Endothelial cell of umbilical vein (primary cell): ENCODE results near the gene PLEKHS1. TPM values are rescaled to one million over a fixed set of nuclear protein-coding genes. Genes with fewer than 3 reads are reported as not detected.
A peak's percentile ranks its signal among the peaks of the same experiment; 100 is the strongest.

ENCODE experiments used
- BruUV-seq: library from RNA; stranded (reverse); fragments of 400-500 nt; replicated peaks from 2 replicates; lab custom pipeline; 2021; lab: Mats Ljungman, UMichigan
- CTCF ChIA-PET: fragments of 300-600, 350-600 bp; sonication (Branson Sonifier 250); formaldehyde crosslinking; loops from one replicate; lab custom pipeline; 2021; ENCODE audit warnings: antibody characterized with exemption, inconsistent platforms; lab: Charles Lee
- POLR2A ChIA-PET: fragments of 300-600, 350-600 bp; sonication (Branson Sonifier 250); formaldehyde crosslinking; loops from one replicate; lab custom pipeline; 2021; ENCODE audit warnings: antibody characterized with exemption, inconsistent platforms; lab: Charles Lee
- DNase-seq: peaks from one replicate; pipeline ENCODE4 v3.0.0-alpha.2; 2011; ENCODE audit warnings: low read depth, low spot score
- FAIRE-seq: peaks from 2 replicates; lab custom pipeline; 2011; peaks lifted over from hg19 to GRCh38; lab: Jason Lieb, UNC
- H2AFZ ChIP-seq: 2 replicates; pipeline ENCODE4 v1.6.0; 2012; ENCODE audit warnings: low read depth, low read length, control low read depth, inconsistent platforms
- H3K27ac ChIP-seq: 2 replicates; pipeline ENCODE4 v1.5.1; 2011; ENCODE audit warnings: low read depth, mild to moderate bottlenecking, control low read depth, low read length, moderate library complexity; ENCODE audit not compliant: insufficient read depth
- H3K27me3 ChIP-seq, 2 experiments: 2 replicates each; pipeline versions ENCODE4 v1.6.0 to v1.6.1; 2011; ENCODE audit warnings: low read length in 2 of 2, mixed read lengths in 1 of 2; ENCODE audit not compliant: control insufficient read depth in 2 of 2, insufficient read depth in 2 of 2
- H3K36me3 ChIP-seq, 2 experiments: 2 replicates in 1 of 2; 3 replicates in 1 of 2; pipeline ENCODE4 v1.5.1; 2011; ENCODE audit warnings: low read length in 2 of 2, mild to moderate bottlenecking in 1 of 2, moderate library complexity in 1 of 2; ENCODE audit not compliant: control insufficient read depth in 2 of 2, insufficient read depth in 2 of 2; ENCODE audit errors: extremely low read depth in 1 of 2
- H3K4me1 ChIP-seq: 3 replicates; pipeline ENCODE4 v1.5.1; 2011; ENCODE audit warnings: mild to moderate bottlenecking, low read length; ENCODE audit not compliant: control insufficient read depth, insufficient read depth; ENCODE audit errors: extremely low read depth
- H3K4me2 ChIP-seq: 2 replicates; pipeline ENCODE4 v1.6.1; 2011; ENCODE audit warnings: low read length, control low read depth, mixed read lengths; ENCODE audit not compliant: insufficient read depth
- H3K4me3 ChIP-seq, 3 experiments: fragments of 200-600 bp in 1 of 3; sonication (generic), shearing (Covaris generic) in 1 of 3; replicated peaks in 1 of 3; 2 replicates each; pipeline ENCODE4 v1.5.1; 2011 to 2016; ENCODE audit warnings: control low read depth in 3 of 3, low read length in 3 of 3, mild to moderate bottlenecking in 2 of 3, inconsistent platforms in 1 of 3, low read depth in 1 of 3, moderate library complexity in 1 of 3; ENCODE audit not compliant: insufficient read depth in 1 of 3
- H3K79me2 ChIP-seq: 2 replicates; pipeline ENCODE4 v1.6.0; 2012; ENCODE audit warnings: low read length, inconsistent platforms; ENCODE audit not compliant: control insufficient read depth, insufficient read depth
- H3K9ac ChIP-seq: replicated peaks from 2 replicates; pipeline ENCODE3; 2011; ENCODE audit warnings: low read length, control low read depth; ENCODE audit not compliant: insufficient read depth; ENCODE audit errors: extremely low read depth
- H3K9me1 ChIP-seq: replicated peaks from 3 replicates; pipeline ENCODE4 v1.6.0; 2011; ENCODE audit warnings: mild to moderate bottlenecking, low read length; ENCODE audit not compliant: control insufficient read depth, insufficient read depth; ENCODE audit errors: extremely low read depth
- H3K9me3 ChIP-seq: replicated peaks from 2 replicates; pipeline ENCODE4 v1.5.1; 2012; ENCODE audit warnings: low read length, inconsistent platforms; ENCODE audit not compliant: control insufficient read depth, insufficient read depth
- H4K20me1 ChIP-seq: replicated peaks from 2 replicates; pipeline ENCODE3; 2011; ENCODE audit warnings: mild to moderate bottlenecking, low read length; ENCODE audit not compliant: control insufficient read depth, insufficient read depth; ENCODE audit errors: extremely low read depth
- CTCF ChIP-seq, 2 donors: IDR thresholded peaks; 1 replicate in 1 of 2; 2 replicates in 1 of 2; pipeline ENCODE4 v1.5.1; 2011; ENCODE audit warnings: low read length in 2 of 2, mild to moderate bottlenecking in 2 of 2, moderate library complexity in 2 of 2, control low read depth in 1 of 2, inconsistent platforms in 1 of 2, low read depth in 1 of 2; ENCODE audit not compliant: insufficient read depth in 1 of 2; ENCODE audit errors: extremely low read depth in 1 of 2
- GATA2 ChIP-seq: IDR thresholded peaks from 2 replicates; pipeline ENCODE4 v1.7.0; 2011; ENCODE audit warnings: low read depth, mild to moderate bottlenecking, moderate library complexity, mixed read lengths, low read length; ENCODE audit not compliant: insufficient read length, insufficient read depth
- JUN ChIP-seq: IDR thresholded peaks from 2 replicates; pipeline ENCODE4 v1.6.1; 2011; ENCODE audit warnings: borderline replicate concordance, low read depth; ENCODE audit not compliant: insufficient read length, insufficient read depth
- MAX ChIP-seq: IDR thresholded peaks from 2 replicates; pipeline ENCODE4 v1.6.1; 2011; ENCODE audit not compliant: insufficient read depth, insufficient read length
- MYC ChIP-seq: IDR thresholded peaks from one replicate; pipeline ENCODE4 v1.6.1; 2011; ENCODE audit warnings: mild to moderate bottlenecking, low read depth, low read length
- POLR2A ChIP-seq: IDR thresholded peaks from 2 replicates; pipeline ENCODE4 v1.6.1; 2012; ENCODE audit warnings: low read depth, mild to moderate bottlenecking, control low read depth, low read length
- dilution Hi-C: fragments of 300-500 bp; cut with MboI; formaldehyde crosslinking; loops from one replicate; pipeline ENCODE4 v1.15.0; 2019; ENCODE audit warnings: low sequenced_read_pairs; ENCODE audit not compliant: extremely low pct_ligation_motif_present
- intact Hi-C: fragments of 100-400 bp; cut with micrococcal nuclease; formaldehyde crosslinking; loops from one replicate; pipeline ENCODE4 v1.10.0; 2022
- polyA plus RNA-seq, 4 experiments: library from polyadenylated mRNA; depleted of rRNA in 3 of 4; stranded (reverse) in 3 of 4; unstranded in 1 of 4; fragments of >200 nt; gene quantifications; 2 replicates each; pipeline versions ENCODE4 v1.2.1 to v1.2.3, GENCODE V29; 2011 to 2012; ENCODE audit warnings: missing spikeins in 1 of 4
- total RNA-seq: library from RNA; stranded (reverse); gene quantifications from 2 replicates; pipeline ENCODE4 v1.2.3, GENCODE V29; 2021

PLEKHS1 gene
- total and polyA plus RNA-seq, 2 donors (not counting 3 experiments of a cell fraction or from before 2014, with no cell fraction given), result not detected

- no peaks in the 10 kb centered on the region for H3K36me3 ChIP-seq
- H3K4me3 ChIP-seq, result no peak overlapping the region
- no TSS peak for BruUV-seq
- dilution Hi-C loops (no loop called here), intact Hi-C loops (no loop called here)
- no peak for DNase-seq
- no peak overlapping the region for H3K27ac ChIP-seq
- no peak overlapping the region for H3K9ac ChIP-seq
- POLR2A ChIA-PET, result no interaction called here
- TF ChIP-seq JUN (no peak), GATA2 (peak; percentile 27)
- H3K4me2 ChIP-seq, result no peak overlapping the region
- H3K9me3 ChIP-seq, result no peaks in the 10 kb centered on the region
- H3K79me2 ChIP-seq, result no peaks in the 10 kb centered on the region
- CTCF ChIA-PET, result no interaction called here
- H3K9me1 ChIP-seq, result no peaks in the 10 kb centered on the region
- no peak for FAIRE-seq
- no peak overlapping the region for H2AFZ ChIP-seq
- no peaks in the 10 kb centered on the region for H3K27me3 ChIP-seq
- no peaks in the 10 kb centered on the region for H4K20me1 ChIP-seq
- H3K4me1 ChIP-seq, result no peaks in the 10 kb centered on the region
Observed at GRCh38 chr10:113746217-113746957, 5.1 kb upstream of the PLEKHS1 start.

DNA sequence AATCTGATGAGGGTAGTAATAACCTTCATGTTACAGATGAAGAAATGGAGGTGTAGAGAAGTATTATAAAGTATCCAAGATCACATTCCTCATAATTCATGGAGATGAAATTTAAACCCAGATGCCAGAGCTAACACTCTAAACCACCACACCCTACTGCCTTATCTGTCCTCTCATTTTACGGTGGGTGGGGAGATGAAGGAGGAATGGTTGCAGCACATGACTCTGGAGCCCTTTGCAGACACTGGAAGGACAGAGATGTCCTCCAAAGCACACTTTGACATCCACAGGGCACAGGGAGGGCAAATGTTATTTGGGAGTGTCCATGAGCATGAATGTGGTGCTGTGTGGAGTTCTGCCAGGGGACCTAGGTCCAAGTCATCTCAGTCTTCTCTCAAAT, 1.1 kb downstream of the PLEKHS1 start:
- no TSS peak for BruUV-seq
- Histone ChIP-seq H3K4me3 (no peak overlapping the region), H3K27ac (no peak overlapping the region), H3K4me1 (no peaks in the 10 kb centered on the region), H3K9me1 (no peaks in the 10 kb centered on the region), H3K36me3 (no peaks in the 10 kb centered on the region), H2AFZ (no peak overlapping the region), H3K4me2 (no peak overlapping the region), H3K9me3 (no peaks in the 10 kb centered on the region), H3K79me2 (no peaks in the 10 kb centered on the region), H4K20me1 (no peaks in the 10 kb centered on the region), H3K9ac (no peak overlapping the region), H3K27me3 (peaks cover 0 to 2% of the 10 kb centered on the region in 2 experiments)
- intact Hi-C loops, result no loop called here
- dilution Hi-C loops, result no loop called here
- no peak for FAIRE-seq
- no peak for DNase-seq
- TF ChIP-seq MYC (no peak), POLR2A (no peak), GATA2 (no peak), JUN (no peak), MAX (no peak), CTCF (IDR thresholded peaks at IDR 0.05; ENCODE audit: extremely low read depth in 1 of 2, insufficient read depth in 1 of 2, low read depth in 1 of 2, low read length in 2 of 2) (no peak)
- ChIA-PET CTCF (interaction anchor here (1.1 to 1.5 kb wide), 2 partner anchors 16 to 20 kb away, joined by 3 read pairs; no protein-coding TSS in a partner anchor), POLR2A (no interaction called here)
